ENCODE results near the gene ATP5PB.
A peak's percentile ranks its signal among the peaks of the same experiment; 100 is the strongest.

Gene ATP5PB

GRCh38 chr1:111448918-111449702 lies at the start of gene ATP5PB, which contains the start of gene WDR77:
Gene ATP5PB, plus strand, starts transcription at chr1:111449464. Its CDS starts 78 bp downstream, at chr1:111449542.
Gene WDR77, minus strand, starts transcription at chr1:111449256. Its CDS starts 87 bp downstream, at chr1:111449169.
- peak; percentile 96 for DNase-seq (ENCODE audit: low spot score)

- DNase-seq (ENCODE audit: low spot score), result peak; percentile 40
Measured at GRCh38 chr1:111399792-111400610, 49.3 kb upstream of the ATP5PB start.

- DNase-seq (ENCODE audit: low spot score), result no peak
Measured at GRCh38 chr1:111402083-111402482, 47.2 kb upstream of the ATP5PB start.

GRCh38 chr1:111404588-111404987 lies 44.7 kb upstream of the ATP5PB start:
- peak; percentile 40 for DNase-seq (ENCODE audit: low spot score)

GRCh38 chr1:111406321-111406768 lies 42.9 kb upstream of the ATP5PB start:
- DNase-seq (ENCODE audit: low spot score), result peak; percentile 79

GRCh38 chr1:111407301-111407700 lies 42.0 kb upstream of the ATP5PB start:
- no peak for DNase-seq (ENCODE audit: low spot score)

GRCh38 chr1:111412839-111413238 lies 36.4 kb upstream of the ATP5PB start:
- no peak for DNase-seq (ENCODE audit: low spot score)

GRCh38 chr1:111414756-111415155 lies 34.5 kb upstream of the ATP5PB start:
- no peak for DNase-seq (ENCODE audit: low spot score)

GRCh38 chr1:111415461-111415860 lies 33.8 kb upstream of the ATP5PB start:
- no peak for DNase-seq (ENCODE audit: low spot score)

GRCh38 chr1:111417755-111418154 lies 31.5 kb upstream of the ATP5PB start:
- DNase-seq (ENCODE audit: low spot score), result no peak

- no peak for DNase-seq (ENCODE audit: low spot score)
Measured at GRCh38 chr1:111419037-111419436, 30.2 kb upstream of the ATP5PB start.

- DNase-seq (ENCODE audit: low spot score), result no peak
Measured at GRCh38 chr1:111420377-111420776, 28.9 kb upstream of the ATP5PB start.

- DNase-seq (ENCODE audit: low spot score), result no peak
Measured at GRCh38 chr1:111422546-111423391, 26.5 kb upstream of the ATP5PB start.

GRCh38 chr1:111424281-111424680 lies 25.0 kb upstream of the ATP5PB start:
- DNase-seq (ENCODE audit: low spot score), result no peak

- no peak for DNase-seq (ENCODE audit: low spot score)
Measured at GRCh38 chr1:111436726-111437125, 12.5 kb upstream of the ATP5PB start.

- no peak for DNase-seq (ENCODE audit: low spot score)
Measured at GRCh38 chr1:111439461-111440351, 9.6 kb upstream of the ATP5PB start.

GRCh38 chr1:111441573-111442192 lies 7.6 kb upstream of the ATP5PB start:
- DNase-seq (ENCODE audit: low spot score), result peak; percentile 60

- no peak for DNase-seq (ENCODE audit: low spot score)
Measured at GRCh38 chr1:111442457-111442856, 6.8 kb upstream of the ATP5PB start.

GRCh38 chr1:111444031-111444430 lies 5.2 kb upstream of the ATP5PB start:
- no peak for DNase-seq (ENCODE audit: low spot score)

GRCh38 chr1:111446546-111446945 lies 2.7 kb upstream of the ATP5PB start:
- DNase-seq (ENCODE audit: low spot score), result no peak
